NT2/D1 (cell line): ENCODE measurements around the gene ACKR2.

Experiments used
- DNase-seq: peaks from one replicate; pipeline ENCODE4 v3.0.0-alpha.2; 2011; ENCODE audit warnings: low read depth, low spot score
- H3K27me3 ChIP-seq: 2 replicates; pipeline ENCODE4 v1.6.0; 2011; ENCODE audit warnings: mild to moderate bottlenecking; ENCODE audit not compliant: insufficient read length, insufficient read depth
- H3K36me3 ChIP-seq: 2 replicates; pipeline ENCODE4 v1.6.1; 2011; ENCODE audit warnings: mild to moderate bottlenecking, low read length, mixed read lengths; ENCODE audit not compliant: insufficient read depth, insufficient read length
- H3K4me1 ChIP-seq: 2 replicates; pipeline ENCODE4 v1.5.1; 2011; ENCODE audit not compliant: insufficient read depth, insufficient read length
- H3K4me3 ChIP-seq: 2 replicates; pipeline ENCODE4 v1.5.1; 2011; ENCODE audit warnings: low read depth; ENCODE audit not compliant: insufficient read length
- H3K9ac ChIP-seq: 2 replicates; pipeline ENCODE4 v1.6.0; 2011; ENCODE audit warnings: low read depth; ENCODE audit not compliant: insufficient read length
- H3K9me3 ChIP-seq: 2 replicates; pipeline ENCODE4 v1.5.1; 2011; ENCODE audit warnings: mild to moderate bottlenecking, low read length; ENCODE audit not compliant: insufficient read depth
- SUZ12 ChIP-seq: IDR thresholded peaks from 2 replicates; pipeline ENCODE4 v1.6.1; 2011; ENCODE audit not compliant: insufficient read length, insufficient read depth; ENCODE audit errors: extremely low read depth
- YY1 ChIP-seq: IDR thresholded peaks from 2 replicates; pipeline ENCODE4 v1.6.1; 2011; ENCODE audit not compliant: insufficient read length, insufficient read depth
- ZNF274 ChIP-seq: IDR thresholded peaks from 2 replicates; pipeline ENCODE4 v1.6.1; 2011; ENCODE audit warnings: mild to moderate bottlenecking, low read depth, low read length

ACKR2 gene

GRCh38 chr3:42771271-42771670, 38.0 kb upstream of the ACKR2 start:
- Histone ChIP-seq H3K27me3 (peaks cover 23% of the 10 kb centered on the region), H3K36me3 (no peaks in the 10 kb centered on the region), H3K9me3 (peaks cover 15% of the 10 kb centered on the region; the same call in 1 of the 2 replicates), H3K9ac (no peak overlapping the region), H3K4me1 (peaks cover 3% of the 10 kb centered on the region), H3K4me3 (no peak overlapping the region)
- no peak for TF ChIP-seq ZNF274
- TF ChIP-seq SUZ12 = no peak
- no peak for TF ChIP-seq YY1
- no peak for DNase-seq

GRCh38 chr3:42772670-42773408, 36.4 kb upstream of the ACKR2 start, which contains the start of gene CCDC13:
Gene CCDC13, minus strand, starts transcription at chr3:42773253. Its CDS starts 14,908 bp downstream, at chr3:42758345.
- Histone ChIP-seq H3K9ac (peak within 1 kb of the TSS; percentile 44), H3K27me3 (peaks cover 19% of the 10 kb centered on the region), H3K36me3 (no peaks in the 10 kb centered on the region), H3K4me1 (peaks cover 3% of the 10 kb centered on the region), H3K9me3 (peaks cover 15% of the 10 kb centered on the region; the same call in 1 of the 2 replicates), H3K4me3 (peak within 1 kb of the TSS; percentile 49)
- TF ChIP-seq YY1 (no peak), SUZ12 (no peak), ZNF274 (no peak)
- DNase-seq = peak; percentile 88

GRCh38 chr3:42773409-42773751, 35.9 kb upstream of the ACKR2 start:
- peak overlapping the region; percentile 49 for H3K4me3 ChIP-seq
- no peak for TF ChIP-seq ZNF274
- no peak for TF ChIP-seq SUZ12
- H3K27me3 ChIP-seq = peaks cover 19% of the 10 kb centered on the region
- no peaks in the 10 kb centered on the region for H3K36me3 ChIP-seq
- H3K9me3 ChIP-seq = peaks cover 15% of the 10 kb centered on the region; the same call in 1 of the 2 replicates
- H3K4me1 ChIP-seq = peaks cover 3% of the 10 kb centered on the region
- peak overlapping the region; percentile 29 for H3K9ac ChIP-seq
- no peak for DNase-seq

GRCh38 chr3:42778644-42779043, 30.6 kb upstream of the ACKR2 start:
- Histone ChIP-seq H3K4me3 (no peak overlapping the region), H3K9ac (no peak overlapping the region), H3K36me3 (peaks cover 4% of the 10 kb centered on the region), H3K4me1 (no peaks in the 10 kb centered on the region), H3K9me3 (no peaks in the 10 kb centered on the region), H3K27me3 (no peaks in the 10 kb centered on the region)
- no peak for TF ChIP-seq YY1
- DNase-seq = no peak

- Histone ChIP-seq H3K4me3 (no peak overlapping the region), H3K4me1 (no peaks in the 10 kb centered on the region), H3K9ac (no peak overlapping the region), H3K9me3 (no peaks in the 10 kb centered on the region), H3K36me3 (peaks cover 9% of the 10 kb centered on the region), H3K27me3 (no peaks in the 10 kb centered on the region)
- DNase-seq = no peak
- TF ChIP-seq YY1 = no peak
- no peak for TF ChIP-seq ZNF274
- TF ChIP-seq SUZ12 = no peak
Observed at GRCh38 chr3:42780398-42780797, 28.8 kb upstream of the ACKR2 start.

DNA sequence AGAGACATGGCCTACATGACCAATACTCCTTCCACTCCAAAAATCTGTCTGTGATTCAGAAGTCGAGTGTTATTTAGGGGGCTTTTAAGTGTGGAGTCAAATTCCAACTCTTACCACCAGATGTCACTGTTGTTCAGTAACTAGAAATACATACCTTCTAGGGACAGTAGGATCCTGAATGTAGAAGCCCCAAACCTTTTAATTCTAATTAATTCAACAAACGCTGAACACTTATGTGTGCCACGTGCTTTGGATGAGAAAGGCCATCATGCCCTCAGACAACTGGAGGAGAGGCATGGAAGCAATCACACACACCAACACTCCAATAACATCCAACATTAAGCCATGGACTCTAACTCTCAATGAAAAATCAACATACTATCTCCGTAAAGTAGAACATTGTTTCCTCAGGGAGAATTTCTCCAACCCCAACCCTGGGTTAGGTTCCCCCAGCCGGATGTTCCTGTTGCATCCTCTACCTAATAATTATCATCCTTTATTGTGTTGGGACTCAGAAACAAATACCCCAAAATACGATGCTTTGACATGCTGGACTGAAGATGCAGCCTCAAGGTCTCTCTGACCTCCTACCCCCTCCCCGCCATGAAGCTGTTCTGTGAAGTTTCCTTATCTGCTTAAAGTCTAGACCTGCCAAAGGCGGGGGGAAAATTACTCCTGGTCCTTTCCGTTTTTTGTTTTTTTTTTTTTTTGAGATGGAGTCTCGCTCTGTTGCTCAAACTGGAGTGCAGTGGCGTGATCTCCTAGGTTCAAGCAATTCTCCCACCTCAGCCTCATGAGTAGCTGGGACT, 28.1 kb upstream of the ACKR2 start:
- Histone ChIP-seq H3K4me1 (no peaks in the 10 kb centered on the region), H3K9me3 (no peaks in the 10 kb centered on the region), H3K9ac (no peak overlapping the region), H3K4me3 (no peak overlapping the region), H3K36me3 (peaks cover 16% of the 10 kb centered on the region), H3K27me3 (no peaks in the 10 kb centered on the region)
- TF ChIP-seq SUZ12 = no peak
- no peak for TF ChIP-seq YY1
- no peak for TF ChIP-seq ZNF274
- peak; percentile 68 for DNase-seq

GRCh38 chr3:42786212-42786611, 23.0 kb upstream of the ACKR2 start:
- Histone ChIP-seq H3K4me1 (no peaks in the 10 kb centered on the region), H3K4me3 (no peak overlapping the region), H3K36me3 (peaks cover 46% of the 10 kb centered on the region), H3K9ac (no peak overlapping the region), H3K9me3 (no peaks in the 10 kb centered on the region), H3K27me3 (no peaks in the 10 kb centered on the region)
- DNase-seq = no peak
- TF ChIP-seq YY1 (no peak), SUZ12 (no peak), ZNF274 (no peak)
